HG02642 (cell line): ENCODE measurements around the gene SPIN3.
"Not testable (repeated sequence)": the region's sequence is repeated elsewhere in the genome, so short reads cannot be mapped to it uniquely, and the experiment has no call there.

Experiments
- ATAC-seq: cut with Tn5 transposase; IDR thresholded peaks from one replicate; pipeline ENCODE4 v1.9.1; 2021; ENCODE audit warnings: mild to moderate bottlenecking; ENCODE audit not compliant: unreplicated experiment, poor library complexity

The SPIN3 gene

DNA sequence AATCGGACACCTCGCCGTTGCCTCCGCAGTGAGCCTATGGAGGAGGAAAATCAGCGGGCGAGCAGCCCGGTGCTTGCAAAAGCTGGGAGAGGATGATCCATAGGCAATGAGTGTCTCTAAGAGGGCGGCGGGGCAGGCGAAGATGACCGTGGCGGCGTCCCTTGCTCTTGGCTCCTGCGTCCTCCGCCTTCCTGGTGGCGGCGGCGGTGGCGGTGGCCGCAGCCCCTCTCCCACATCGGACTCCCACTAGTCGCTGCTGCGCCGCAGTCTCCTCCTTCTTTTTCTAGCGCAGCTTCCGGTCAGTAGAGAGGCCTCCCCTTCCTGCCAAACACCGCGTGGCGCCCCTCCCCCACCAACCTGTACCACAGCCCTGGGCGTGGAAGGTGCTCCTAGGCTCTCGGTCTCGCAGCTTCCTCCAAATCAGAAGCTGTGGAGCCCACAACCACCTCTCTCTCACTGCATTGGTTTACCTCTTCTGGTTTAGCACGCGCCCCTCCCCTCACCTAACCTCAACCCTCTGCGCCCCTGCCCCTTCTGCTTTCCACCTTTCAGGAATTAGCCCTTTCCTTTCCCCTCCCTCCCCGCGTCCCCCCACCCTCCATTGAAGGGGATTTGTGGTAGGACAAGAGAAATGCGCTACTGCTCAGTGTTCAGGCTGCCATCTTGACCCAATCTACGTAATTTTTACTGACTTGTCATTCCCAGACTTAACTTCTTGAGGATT is at the start of gene SPIN3:
TSS of gene SPIN3 (minus strand) at position 271 of the 724 bp plus-strand sequence. CDS start 594 bp downstream, outside the sequence.
- ATAC-seq: peak; percentile 99

DNA sequence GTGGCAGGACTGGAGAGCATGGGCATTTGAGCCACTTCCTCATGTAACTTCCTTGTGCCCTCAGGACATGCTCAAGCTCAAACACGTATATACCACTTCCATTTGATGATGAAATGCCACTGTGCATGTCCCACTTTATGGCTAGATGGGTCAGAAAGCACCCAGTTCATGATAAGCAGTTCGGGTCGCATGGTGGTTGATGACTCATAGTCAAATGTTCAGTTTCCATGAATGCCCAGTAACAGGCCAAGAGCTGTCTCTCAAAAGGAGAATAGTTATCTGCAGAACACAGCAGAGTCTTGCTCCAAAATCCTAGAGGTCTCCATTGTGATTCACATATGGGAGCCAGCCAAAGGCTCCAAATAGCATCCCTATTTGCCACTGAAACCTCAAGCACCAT is 48.9 kb upstream of the SPIN3 start:
- ATAC-seq: no peak

DNA sequence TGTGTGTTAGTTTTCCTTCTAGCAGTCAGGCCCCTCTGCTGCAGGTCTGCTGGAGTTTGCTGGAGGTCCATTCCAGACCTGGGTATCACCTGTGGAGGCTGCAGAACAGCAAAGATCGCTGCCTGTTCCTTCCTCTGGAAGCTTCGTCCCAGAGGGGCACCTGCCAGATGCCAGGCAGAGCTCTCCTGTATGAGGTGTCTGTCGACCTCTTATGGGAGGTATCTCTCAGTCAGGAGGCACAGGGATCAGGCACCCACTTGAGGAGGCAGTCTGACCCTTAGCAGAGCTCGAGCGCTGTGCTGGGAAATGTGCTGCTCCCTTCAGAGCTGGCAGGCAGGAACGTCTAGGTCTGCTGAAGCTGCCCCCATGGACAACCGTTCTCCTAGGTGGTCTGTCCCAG is 41.9 kb upstream of the SPIN3 start:
- ATAC-seq: not testable (repeated sequence)

DNA sequence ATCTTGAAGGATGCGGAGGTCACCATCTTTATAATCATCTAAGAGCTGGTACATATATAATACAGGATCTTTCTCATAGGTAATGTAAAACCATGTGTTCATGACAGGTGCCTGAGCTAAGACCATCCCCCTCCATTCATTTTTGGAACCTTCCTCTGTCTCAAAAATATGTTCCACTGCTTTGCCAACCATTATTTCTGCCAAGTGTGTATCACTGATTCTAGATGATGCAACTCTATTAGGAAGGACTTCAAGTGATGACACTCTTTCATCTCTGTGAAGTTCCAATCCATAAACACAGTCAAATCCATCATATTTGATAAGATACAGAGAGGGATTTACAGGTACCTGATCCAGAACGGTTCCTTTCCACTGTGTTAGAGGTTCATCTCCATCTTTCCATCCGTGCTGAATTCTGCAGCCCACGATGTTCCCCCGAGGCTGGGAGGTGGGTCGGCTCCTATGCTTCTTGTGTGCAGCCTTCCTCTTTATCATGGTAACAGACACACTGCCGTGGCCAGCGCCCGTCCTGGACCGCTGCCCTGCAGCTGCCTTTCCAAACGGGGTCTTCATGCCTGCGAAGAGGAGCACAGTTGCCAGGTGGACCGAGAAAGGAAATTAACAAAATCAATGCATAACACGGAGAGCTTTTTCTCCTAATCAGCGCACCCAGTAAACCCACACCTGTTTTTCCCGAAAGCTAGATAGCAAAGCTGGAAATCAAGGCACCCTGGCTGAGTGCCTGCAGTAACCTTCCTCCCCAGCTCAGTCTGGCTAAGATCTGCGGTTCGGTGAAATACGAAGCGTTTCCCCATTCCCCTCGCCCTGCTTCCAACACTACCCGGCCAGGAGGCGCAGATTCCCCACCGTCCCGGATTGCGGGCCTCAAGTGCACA is 718 bp downstream of the SPIN3 start:
- no peak for ATAC-seq

DNA sequence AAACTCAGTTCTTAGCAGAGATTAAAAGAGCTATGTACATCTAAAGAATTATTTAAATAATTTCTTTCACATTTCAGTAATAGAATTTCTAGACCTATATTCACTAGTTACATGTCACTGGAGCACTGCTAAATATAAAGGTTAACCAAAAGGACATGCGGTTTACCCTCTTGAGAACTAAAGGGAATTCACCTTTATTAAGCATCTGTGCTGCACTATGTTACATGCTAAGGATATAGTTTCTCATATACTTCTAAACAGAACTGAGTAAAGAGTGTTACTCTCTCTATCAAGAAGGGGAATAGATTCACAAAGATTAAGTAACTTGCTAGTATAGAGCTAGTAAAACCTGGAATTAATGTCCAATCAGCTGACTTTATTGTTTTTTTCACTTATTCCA is 7.6 kb downstream of the SPIN3 start:
- ATAC-seq: no peak

DNA sequence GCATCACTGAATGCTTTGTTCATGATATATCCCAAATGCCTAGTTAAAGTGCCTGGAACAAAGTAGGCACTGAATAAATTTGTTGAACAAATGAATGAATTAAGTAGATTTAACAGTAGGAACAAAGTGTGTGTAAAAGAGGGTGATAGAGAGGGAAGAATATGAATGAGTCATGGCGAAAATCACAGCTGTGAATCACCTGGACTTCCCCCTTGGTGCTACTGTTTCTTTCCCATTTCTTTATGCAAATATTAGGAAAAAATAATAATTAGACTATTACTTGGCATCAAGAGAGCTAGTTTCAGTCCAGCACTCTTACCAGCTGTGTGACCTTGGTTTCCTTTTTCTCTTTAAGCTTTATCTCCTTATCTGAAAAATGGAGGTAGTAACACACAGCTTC is 9.2 kb downstream of the SPIN3 start:
- peak; percentile 72 for ATAC-seq

DNA sequence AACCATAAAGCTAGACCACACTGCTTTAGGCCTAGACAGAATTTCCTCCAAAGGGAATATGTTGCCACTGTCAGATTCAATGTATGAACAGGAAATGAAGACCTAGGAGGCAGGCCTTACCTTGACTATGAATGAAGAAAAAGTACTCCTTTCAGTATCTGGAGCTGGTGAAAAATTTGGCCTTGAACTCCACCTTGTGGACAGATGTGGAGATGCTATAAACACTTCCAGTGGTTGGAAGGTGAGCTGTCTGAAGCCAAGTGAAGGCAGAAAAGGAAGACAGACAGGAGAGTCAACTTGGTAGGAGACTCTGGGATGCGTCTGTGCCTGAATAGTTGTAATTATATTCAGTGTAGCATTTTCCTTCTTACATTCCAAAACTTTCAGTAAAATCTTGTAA is 17.2 kb downstream of the SPIN3 start:
- peak; percentile 89 for ATAC-seq

DNA sequence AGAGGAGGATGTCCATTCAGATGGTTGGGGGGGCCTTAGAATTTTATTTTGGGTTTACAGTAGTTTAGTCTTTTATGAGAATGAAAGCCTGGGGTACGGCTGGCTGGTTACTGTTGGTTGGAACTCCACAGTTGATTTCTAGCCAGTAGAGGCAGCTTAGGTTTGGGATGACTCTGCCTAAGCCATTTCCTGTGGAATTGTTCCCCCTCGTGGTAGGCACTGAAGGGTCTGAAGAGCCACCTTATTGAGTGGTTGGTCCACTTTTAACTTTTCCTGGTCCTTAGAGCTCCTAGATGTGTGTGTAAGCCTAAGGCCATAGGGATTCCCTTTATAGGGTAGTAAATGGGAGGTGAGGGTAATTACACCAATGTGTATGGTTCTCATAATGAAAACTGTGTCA is 19.7 kb downstream of the SPIN3 start:
- no peak for ATAC-seq

DNA sequence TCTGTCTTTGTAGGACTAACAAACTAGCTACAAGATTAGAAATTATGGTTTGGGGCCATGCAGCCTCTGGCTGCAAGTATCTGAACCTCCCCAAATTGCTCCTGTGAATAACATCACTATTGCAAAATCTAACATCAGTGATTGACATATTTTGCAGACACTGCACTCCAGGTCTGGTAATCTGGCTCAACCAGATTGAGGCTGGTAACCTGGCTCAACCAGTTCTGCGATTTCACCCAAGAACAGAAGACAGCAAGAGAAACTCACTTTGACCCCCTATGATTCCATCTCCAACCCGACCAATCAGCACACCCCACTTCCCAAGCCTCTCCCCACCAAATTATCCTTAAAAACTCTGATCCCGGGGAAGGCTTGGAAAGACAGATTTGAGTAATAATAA is 20.9 kb downstream of the SPIN3 start:
- ATAC-seq: no peak

DNA sequence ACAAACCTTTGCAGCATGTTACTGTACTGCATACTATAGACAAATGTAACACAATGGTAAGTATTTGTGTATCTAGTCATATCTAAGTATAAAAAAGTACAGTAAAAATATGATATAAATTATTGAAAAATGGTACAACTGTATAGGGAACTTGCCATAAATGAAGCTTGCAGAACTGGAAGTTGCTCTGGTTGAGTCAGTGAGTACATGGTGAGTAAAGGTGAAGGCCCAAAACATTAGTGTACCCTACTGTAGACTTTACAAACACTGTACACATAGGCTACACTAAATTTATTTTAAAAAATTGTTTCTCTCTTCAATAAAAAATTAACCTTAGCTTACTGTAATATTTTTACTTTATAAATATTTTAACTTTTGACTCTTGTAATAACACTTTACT is 25.8 kb downstream of the SPIN3 start:
- no peak for ATAC-seq

DNA sequence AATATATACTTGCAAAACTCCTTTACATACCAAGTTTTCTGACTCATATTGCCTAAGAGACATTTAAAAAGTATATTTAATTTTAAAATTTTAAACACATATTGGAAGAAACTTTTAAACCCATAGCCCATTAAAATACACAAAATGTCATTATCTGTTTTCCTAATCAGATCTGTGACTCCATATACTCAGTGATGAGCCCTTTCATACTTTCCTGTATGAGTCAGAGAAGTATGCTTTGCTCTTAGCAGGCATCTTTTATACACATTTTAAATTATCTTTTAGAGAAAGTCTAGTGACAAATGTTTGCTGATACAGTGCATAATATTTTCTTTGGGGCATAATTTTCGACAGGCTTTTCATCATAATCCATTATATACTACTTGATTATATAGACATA is 26.4 kb downstream of the SPIN3 start:
- ATAC-seq: no peak

DNA sequence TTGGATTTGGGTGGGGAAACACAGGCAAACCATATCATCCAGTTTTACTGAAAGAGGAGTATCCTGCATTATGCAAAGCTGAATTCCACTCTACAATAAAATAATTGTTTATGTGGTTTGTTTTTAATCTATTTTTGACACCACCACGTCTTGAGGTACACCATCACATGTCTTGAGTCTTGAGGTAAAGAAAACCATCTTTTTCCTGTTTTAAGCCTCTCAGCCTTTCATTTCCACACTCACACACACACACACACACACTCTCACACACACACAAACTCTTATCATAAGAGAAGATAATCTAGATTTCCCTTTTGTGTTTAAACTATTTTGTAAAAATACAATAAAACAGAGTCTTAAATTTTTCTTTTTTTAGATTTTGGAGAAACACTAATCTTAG is 32.0 kb downstream of the SPIN3 start:
- ATAC-seq: no peak

DNA sequence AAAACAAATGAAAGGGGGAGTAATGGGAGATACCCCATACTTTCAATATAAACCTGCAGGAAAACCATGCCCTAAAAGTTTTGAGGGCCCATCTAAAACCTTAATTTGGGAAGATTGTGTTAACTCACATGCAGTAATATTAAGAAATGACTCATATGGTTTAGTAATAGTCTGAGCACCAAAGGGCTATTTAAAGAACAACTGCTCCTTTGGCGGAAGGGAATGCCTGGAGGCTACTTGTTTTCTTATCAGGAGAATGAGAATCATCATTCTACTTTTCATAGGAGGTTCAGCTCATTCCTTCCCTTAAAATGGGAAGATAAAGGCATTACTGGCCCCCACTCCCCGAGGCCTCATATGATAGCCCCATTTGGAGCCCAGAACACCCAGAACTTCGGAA is 47.6 kb downstream of the SPIN3 start:
- ATAC-seq: no peak

DNA sequence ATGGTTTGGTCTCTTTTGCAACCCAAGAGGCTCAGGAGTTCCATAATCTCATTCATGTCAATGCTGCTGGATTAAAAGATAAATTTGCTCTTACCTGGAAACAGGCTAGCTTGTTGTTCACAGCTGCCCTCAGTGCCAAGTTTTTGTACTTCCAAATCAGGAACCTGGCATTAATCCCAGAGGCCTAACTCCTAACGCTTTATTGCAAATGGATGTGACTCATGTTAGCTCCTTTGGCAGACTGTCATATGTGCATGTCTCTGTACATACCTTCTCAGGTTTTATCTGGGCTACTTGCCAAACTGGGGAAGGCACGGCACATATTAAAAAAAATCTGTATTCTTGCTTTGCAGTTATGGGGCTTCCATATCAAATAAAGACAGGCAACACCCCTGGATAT is 49.1 kb downstream of the SPIN3 start:
- ATAC-seq: not testable (repeated sequence)

DNA sequence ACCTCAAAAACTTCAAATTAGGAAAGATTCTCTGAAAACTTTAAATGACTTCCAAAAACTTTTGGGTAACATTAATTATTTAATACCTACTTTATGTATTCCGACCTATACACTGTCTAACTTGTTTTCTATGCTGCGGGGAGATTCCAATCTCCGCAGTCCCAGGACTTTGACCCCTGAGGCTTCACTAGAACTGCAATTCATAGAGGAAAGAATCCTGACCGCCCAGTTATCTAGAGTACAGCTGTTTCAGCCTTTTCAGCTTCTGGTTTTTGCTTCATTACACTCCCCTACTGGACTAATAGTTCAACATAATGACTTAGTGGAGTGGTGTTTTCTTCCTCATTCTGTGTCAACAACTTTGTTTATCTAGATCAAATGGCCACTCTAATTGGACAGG is 50.1 kb downstream of the SPIN3 start:
- ATAC-seq: not testable (repeated sequence)

DNA sequence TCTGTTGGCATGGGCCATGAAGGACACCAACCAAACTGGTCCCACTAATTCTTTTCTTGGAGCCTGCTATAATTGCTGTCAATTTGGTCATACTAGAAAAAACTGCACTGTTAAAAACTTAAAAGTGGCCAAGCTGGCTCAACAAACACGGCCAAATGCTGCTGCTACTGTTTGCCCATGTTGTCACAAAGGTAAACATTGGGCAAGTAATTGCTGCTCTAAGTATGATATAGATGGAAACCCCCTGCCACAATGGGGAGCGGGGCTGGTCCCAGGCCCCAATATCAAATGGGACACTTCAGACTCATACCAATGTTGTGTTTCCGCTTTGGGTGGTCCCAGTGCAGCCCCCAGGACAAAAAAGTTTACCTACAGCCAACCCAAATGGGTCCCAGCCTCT is 52.1 kb downstream of the SPIN3 start:
- ATAC-seq: no peak
